HL-60 (cell line): ENCODE results near the gene SPG11.

Experiments used
- GABPA ChIP-seq: IDR thresholded peaks from 2 replicates; pipeline ENCODE4 v1.6.1; 2012; ENCODE audit warnings: low read depth
- POLR2AphosphoS5 ChIP-seq: IDR thresholded peaks from 2 replicates; pipeline ENCODE4 v1.6.1; 2012; ENCODE audit warnings: low read depth
- SPI1 ChIP-seq: IDR thresholded peaks from 2 replicates; pipeline ENCODE4 v1.6.1; 2012; ENCODE audit warnings: low read depth, mild to moderate bottlenecking, borderline replicate concordance
- TF ChIP-seq, protein P1 (sequence below): IDR thresholded peaks from one replicate; pipeline ENCODE4 v1.5.1; 2011; ENCODE audit warnings: low read length, control low read depth, inconsistent platforms; ENCODE audit not compliant: insufficient read depth
- TF ChIP-seq, protein P2 (sequence below): IDR thresholded peaks from 2 replicates; pipeline ENCODE4 v1.6.1; 2012; ENCODE audit warnings: low read depth; ENCODE audit not compliant: insufficient replicate concordance

DNA sequence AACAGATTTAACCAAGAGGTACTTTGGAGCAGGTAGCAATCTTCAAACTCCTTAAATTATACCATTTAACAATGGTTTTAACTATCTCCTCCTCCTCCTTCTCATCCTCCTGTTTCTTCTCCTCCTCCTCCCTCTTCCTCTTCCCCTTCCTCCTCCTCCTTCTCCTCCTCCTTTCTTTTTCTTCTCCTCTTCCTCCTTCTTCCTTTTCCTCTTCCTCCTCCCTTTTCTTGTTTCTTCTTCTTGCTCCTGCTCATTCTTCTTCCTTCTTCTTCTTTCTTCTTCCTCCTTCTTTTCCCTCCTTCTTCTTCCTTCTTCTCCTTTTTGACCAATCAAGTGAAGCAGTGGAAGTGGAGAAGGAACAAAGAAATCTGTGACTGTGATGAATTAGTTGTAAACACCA is 33.6 kb upstream of the SPG11 start:
- TF ChIP-seq, protein P1, sequence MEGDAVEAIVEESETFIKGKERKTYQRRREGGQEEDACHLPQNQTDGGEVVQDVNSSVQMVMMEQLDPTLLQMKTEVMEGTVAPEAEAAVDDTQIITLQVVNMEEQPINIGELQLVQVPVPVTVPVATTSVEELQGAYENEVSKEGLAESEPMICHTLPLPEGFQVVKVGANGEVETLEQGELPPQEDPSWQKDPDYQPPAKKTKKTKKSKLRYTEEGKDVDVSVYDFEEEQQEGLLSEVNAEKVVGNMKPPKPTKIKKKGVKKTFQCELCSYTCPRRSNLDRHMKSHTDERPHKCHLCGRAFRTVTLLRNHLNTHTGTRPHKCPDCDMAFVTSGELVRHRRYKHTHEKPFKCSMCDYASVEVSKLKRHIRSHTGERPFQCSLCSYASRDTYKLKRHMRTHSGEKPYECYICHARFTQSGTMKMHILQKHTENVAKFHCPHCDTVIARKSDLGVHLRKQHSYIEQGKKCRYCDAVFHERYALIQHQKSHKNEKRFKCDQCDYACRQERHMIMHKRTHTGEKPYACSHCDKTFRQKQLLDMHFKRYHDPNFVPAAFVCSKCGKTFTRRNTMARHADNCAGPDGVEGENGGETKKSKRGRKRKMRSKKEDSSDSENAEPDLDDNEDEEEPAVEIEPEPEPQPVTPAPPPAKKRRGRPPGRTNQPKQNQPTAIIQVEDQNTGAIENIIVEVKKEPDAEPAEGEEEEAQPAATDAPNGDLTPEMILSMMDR, result no peak
- TF ChIP-seq POLR2AphosphoS5 (no peak), GABPA (no peak), SPI1 (no peak)
- TF ChIP-seq, protein P2, sequence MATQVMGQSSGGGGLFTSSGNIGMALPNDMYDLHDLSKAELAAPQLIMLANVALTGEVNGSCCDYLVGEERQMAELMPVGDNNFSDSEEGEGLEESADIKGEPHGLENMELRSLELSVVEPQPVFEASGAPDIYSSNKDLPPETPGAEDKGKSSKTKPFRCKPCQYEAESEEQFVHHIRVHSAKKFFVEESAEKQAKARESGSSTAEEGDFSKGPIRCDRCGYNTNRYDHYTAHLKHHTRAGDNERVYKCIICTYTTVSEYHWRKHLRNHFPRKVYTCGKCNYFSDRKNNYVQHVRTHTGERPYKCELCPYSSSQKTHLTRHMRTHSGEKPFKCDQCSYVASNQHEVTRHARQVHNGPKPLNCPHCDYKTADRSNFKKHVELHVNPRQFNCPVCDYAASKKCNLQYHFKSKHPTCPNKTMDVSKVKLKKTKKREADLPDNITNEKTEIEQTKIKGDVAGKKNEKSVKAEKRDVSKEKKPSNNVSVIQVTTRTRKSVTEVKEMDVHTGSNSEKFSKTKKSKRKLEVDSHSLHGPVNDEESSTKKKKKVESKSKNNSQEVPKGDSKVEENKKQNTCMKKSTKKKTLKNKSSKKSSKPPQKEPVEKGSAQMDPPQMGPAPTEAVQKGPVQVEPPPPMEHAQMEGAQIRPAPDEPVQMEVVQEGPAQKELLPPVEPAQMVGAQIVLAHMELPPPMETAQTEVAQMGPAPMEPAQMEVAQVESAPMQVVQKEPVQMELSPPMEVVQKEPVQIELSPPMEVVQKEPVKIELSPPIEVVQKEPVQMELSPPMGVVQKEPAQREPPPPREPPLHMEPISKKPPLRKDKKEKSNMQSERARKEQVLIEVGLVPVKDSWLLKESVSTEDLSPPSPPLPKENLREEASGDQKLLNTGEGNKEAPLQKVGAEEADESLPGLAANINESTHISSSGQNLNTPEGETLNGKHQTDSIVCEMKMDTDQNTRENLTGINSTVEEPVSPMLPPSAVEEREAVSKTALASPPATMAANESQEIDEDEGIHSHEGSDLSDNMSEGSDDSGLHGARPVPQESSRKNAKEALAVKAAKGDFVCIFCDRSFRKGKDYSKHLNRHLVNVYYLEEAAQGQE, result no peak
